ENCODE data around the gene FGF12.

Gene FGF12

DNA sequence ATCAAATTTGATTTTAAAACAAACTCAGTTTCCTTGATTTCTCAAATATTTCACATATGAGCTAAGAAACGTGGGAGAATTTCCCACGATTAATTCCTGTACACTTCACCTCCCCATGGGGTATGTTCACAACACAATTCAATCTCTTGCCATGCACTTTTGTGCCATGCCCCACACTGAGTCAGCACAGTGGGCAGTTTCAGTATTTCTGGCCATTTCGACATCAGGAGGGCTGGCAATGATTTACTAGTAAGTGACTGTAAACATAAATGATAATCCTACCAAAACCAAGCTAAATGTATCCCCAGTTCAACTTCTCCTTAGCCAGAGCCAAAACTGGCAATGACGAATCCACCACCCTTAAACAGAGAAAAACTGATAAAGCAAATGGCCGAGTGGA lies 293.6 kb downstream of the FGF12 start:
- H3K4me1 ChIP-seq (ENCODE audit: control insufficient read depth, insufficient read depth, low read length) = no peaks in the 10 kb centered on the region
- H3K9me3 ChIP-seq (ENCODE audit: control insufficient read depth, insufficient read depth, low read length) = no peaks in the 10 kb centered on the region
- no peaks in the 10 kb centered on the region for H3K27me3 ChIP-seq (ENCODE audit: control insufficient read depth, insufficient read depth, low read length)
- H3K4me3 ChIP-seq (ENCODE audit: low read depth, low read length) = no peak overlapping the region
- H3K36me3 ChIP-seq (ENCODE audit: control insufficient read depth, insufficient read depth, low read length) = no peaks in the 10 kb centered on the region
- no peak overlapping the region for H3K9ac ChIP-seq (ENCODE audit: low read depth, low read length)

- Histone ChIP-seq H3K4me1 (ENCODE audit: control insufficient read depth, insufficient read depth, low read length) (peaks cover 3% of the 10 kb centered on the region), H3K27me3 (ENCODE audit: control insufficient read depth, insufficient read depth, low read length) (peaks cover 14% of the 10 kb centered on the region), H3K36me3 (ENCODE audit: control insufficient read depth, insufficient read depth, low read length) (no peaks in the 10 kb centered on the region), H3K4me3 (ENCODE audit: low read depth, low read length) (no peak overlapping the region), H3K9me3 (ENCODE audit: control insufficient read depth, insufficient read depth, low read length) (no peaks in the 10 kb centered on the region), H3K9ac (ENCODE audit: low read depth, low read length) (no peak overlapping the region)
Measured at GRCh38 chr3:192422997-192423342, 304.4 kb downstream of the FGF12 start.

DNA sequence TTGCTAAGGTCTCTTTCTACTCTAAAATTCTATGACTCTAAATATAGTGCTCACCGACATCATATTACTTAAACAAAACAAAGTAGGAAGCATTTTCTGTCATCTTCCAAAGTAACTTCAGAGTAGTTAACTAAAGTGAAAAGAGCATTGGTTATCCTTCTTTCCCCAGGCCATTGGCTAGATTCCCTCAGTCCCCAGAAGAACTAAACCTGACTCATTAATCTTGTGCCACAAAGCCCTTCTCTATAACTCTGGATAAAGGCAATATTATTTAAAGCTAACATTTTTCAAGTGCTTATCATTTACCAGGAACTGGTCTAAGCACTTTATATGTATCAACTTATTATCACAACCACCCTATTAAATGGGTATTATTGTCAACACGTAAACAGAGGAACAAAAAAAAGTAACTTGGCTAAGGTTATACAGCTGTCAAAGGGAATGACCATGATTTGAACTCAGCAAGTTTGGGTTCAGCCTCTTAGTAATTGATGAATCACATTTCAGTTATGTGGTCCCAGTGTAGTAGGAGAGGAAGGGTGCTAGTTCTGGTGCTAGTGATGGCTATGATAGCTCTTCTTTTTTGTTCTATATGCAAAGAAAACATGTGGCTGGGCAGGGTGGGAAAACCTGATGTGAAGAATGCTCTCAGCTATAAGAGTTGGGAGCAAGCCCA lies 304.9 kb downstream of the FGF12 start:
- Histone ChIP-seq H3K27me3 (ENCODE audit: control insufficient read depth, insufficient read depth, low read length) (peaks cover 18% of the 10 kb centered on the region), H3K4me1 (ENCODE audit: control insufficient read depth, insufficient read depth, low read length) (peaks cover 8% of the 10 kb centered on the region), H3K9ac (ENCODE audit: low read depth, low read length) (no peak overlapping the region)

GRCh38 chr3:192419312-192419711 lies 308.0 kb downstream of the FGF12 start:
- Histone ChIP-seq H3K9me3 (ENCODE audit: control insufficient read depth, insufficient read depth, low read length) (no peaks in the 10 kb centered on the region), H3K27me3 (ENCODE audit: control insufficient read depth, insufficient read depth, low read length) (peaks cover 36% of the 10 kb centered on the region), H3K4me3 (ENCODE audit: low read depth, low read length) (no peak overlapping the region), H3K36me3 (ENCODE audit: control insufficient read depth, insufficient read depth, low read length) (no peaks in the 10 kb centered on the region), H3K4me1 (ENCODE audit: control insufficient read depth, insufficient read depth, low read length) (peaks cover 19% of the 10 kb centered on the region), H3K9ac (ENCODE audit: low read depth, low read length) (no peak overlapping the region)

More for the DNA sequence above, 304.9 kb downstream of the FGF12 start:
- Histone ChIP-seq H3K9me3 (ENCODE audit: control insufficient read depth, insufficient read depth, low read length) (no peaks in the 10 kb centered on the region), H3K36me3 (ENCODE audit: control insufficient read depth, insufficient read depth, low read length) (no peaks in the 10 kb centered on the region), H3K4me3 (ENCODE audit: low read depth, low read length) (no peak overlapping the region)

DNA sequence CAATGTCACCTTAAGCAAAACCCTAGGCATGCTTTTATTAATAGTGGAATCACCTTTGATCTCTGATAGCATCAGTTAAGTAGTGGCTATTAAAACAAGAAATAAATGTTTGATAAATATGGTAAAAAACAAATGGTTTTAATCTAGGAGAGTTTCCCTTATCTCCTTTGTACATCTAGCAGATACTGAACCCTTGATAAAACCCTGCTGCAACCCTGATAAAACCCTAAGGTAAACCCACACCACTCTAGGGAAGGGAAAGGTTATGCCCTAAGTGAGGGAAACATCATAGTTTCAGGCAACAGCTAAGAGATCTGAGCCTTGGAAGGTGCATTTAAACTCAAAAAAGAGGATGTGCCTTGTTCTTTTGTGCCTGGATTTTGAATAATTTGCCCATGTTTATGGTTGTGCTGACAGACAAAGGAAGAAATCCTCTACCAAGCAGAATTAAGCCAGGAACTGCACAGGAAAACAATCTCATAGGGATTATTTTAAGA lies 309.7 kb downstream of the FGF12 start:
- Histone ChIP-seq H3K4me1 (ENCODE audit: control insufficient read depth, insufficient read depth, low read length) (peaks cover 19% of the 10 kb centered on the region), H3K9me3 (ENCODE audit: control insufficient read depth, insufficient read depth, low read length) (no peaks in the 10 kb centered on the region)

DNA sequence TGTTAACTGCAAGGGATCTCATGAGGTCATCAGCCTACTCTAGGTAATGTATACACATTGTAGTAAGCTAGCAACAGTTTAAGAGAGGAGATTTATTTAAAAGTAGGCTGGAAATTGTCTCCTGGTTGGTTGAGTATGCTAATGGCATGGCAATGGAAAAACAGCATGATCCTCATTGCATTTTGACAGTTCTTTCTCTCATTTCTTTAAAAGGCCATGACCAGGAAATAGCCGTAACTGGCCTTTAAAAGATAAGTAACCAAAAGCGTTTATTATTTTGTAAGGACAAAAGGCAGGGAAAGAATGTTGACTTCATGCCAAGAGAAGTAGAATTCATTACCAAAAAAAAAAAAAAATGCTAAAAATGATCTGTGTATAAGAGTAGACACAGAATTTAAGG lies 310.3 kb downstream of the FGF12 start:
- Histone ChIP-seq H3K9me3 (ENCODE audit: control insufficient read depth, insufficient read depth, low read length) (no peaks in the 10 kb centered on the region), H3K4me1 (ENCODE audit: control insufficient read depth, insufficient read depth, low read length) (peaks cover 21% of the 10 kb centered on the region), H3K9ac (ENCODE audit: low read depth, low read length) (no peak overlapping the region), H3K36me3 (ENCODE audit: control insufficient read depth, insufficient read depth, low read length) (no peaks in the 10 kb centered on the region), H3K27me3 (ENCODE audit: control insufficient read depth, insufficient read depth, low read length) (peaks cover 59% of the 10 kb centered on the region), H3K4me3 (ENCODE audit: low read depth, low read length) (no peak overlapping the region)

More for the DNA sequence above, 309.7 kb downstream of the FGF12 start:
- Histone ChIP-seq H3K36me3 (ENCODE audit: control insufficient read depth, insufficient read depth, low read length) (no peaks in the 10 kb centered on the region), H3K27me3 (ENCODE audit: control insufficient read depth, insufficient read depth, low read length) (peaks cover 53% of the 10 kb centered on the region), H3K4me3 (ENCODE audit: low read depth, low read length) (no peak overlapping the region), H3K9ac (ENCODE audit: low read depth, low read length) (no peak overlapping the region)

DNA sequence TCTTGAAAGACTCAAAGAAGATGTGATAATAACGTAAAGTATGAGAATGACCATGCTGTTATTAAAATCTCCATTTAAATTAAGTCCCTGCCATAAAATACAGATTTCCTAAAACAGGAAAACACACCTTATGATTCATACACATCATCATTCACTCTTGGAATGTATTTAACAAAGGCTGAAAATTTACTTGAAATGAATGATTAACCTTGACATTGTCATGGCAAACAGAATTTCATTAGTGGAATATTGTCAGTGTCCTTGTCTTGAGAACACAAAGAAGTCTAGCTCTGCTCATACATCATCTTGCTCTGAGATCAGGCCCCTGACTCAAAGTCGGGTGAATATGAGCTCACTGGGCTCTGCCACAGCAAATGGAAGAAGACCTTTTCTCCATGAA lies 313.9 kb downstream of the FGF12 start:
- H3K9ac ChIP-seq (ENCODE audit: low read depth, low read length) = no peak overlapping the region
- no peak overlapping the region for H3K4me3 ChIP-seq (ENCODE audit: low read depth, low read length)
- H3K9me3 ChIP-seq (ENCODE audit: control insufficient read depth, insufficient read depth, low read length) = no peaks in the 10 kb centered on the region
- H3K36me3 ChIP-seq (ENCODE audit: control insufficient read depth, insufficient read depth, low read length) = no peaks in the 10 kb centered on the region
- peaks cover 71% of the 10 kb centered on the region for H3K27me3 ChIP-seq (ENCODE audit: control insufficient read depth, insufficient read depth, low read length)
- peaks cover 21% of the 10 kb centered on the region for H3K4me1 ChIP-seq (ENCODE audit: control insufficient read depth, insufficient read depth, low read length)

DNA sequence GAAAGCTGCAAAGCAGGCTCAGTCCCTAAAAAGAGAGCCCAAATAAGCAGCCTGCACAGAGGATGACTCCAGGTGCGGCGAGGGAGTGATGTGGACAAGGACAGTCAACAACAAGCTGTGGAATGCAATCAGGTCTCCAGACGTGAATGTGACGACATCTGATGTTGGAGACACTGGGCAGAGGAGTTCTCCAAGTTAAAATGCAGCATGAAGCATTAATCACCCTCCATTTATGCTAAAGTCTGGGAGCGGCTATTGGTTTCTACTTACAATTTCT lies 316.7 kb downstream of the FGF12 start:
- Histone ChIP-seq H3K9me3 (ENCODE audit: control insufficient read depth, insufficient read depth, low read length) (no peaks in the 10 kb centered on the region), H3K36me3 (ENCODE audit: control insufficient read depth, insufficient read depth, low read length) (no peaks in the 10 kb centered on the region), H3K27me3 (ENCODE audit: control insufficient read depth, insufficient read depth, low read length) (peaks cover 79% of the 10 kb centered on the region), H3K4me1 (ENCODE audit: control insufficient read depth, insufficient read depth, low read length) (peaks cover 6% of the 10 kb centered on the region), H3K9ac (ENCODE audit: low read depth, low read length) (no peak overlapping the region), H3K4me3 (ENCODE audit: low read depth, low read length) (peak overlapping the region; percentile 70)

- H3K27me3 ChIP-seq (ENCODE audit: control insufficient read depth, insufficient read depth, low read length) = peaks cover 83% of the 10 kb centered on the region
- peaks cover 2% of the 10 kb centered on the region for H3K4me1 ChIP-seq (ENCODE audit: control insufficient read depth, insufficient read depth, low read length)
- H3K9me3 ChIP-seq (ENCODE audit: control insufficient read depth, insufficient read depth, low read length) = no peaks in the 10 kb centered on the region
- H3K4me3 ChIP-seq (ENCODE audit: low read depth, low read length) = peak overlapping the region; percentile 70
- no peak overlapping the region for H3K9ac ChIP-seq (ENCODE audit: low read depth, low read length)
- no peaks in the 10 kb centered on the region for H3K36me3 ChIP-seq (ENCODE audit: control insufficient read depth, insufficient read depth, low read length)
Measured at GRCh38 chr3:192409838-192410683, 317.3 kb downstream of the FGF12 start.

GRCh38 chr3:192409201-192409837 lies 318.0 kb downstream of the FGF12 start:
- Histone ChIP-seq H3K36me3 (ENCODE audit: control insufficient read depth, insufficient read depth, low read length) (no peaks in the 10 kb centered on the region), H3K4me3 (ENCODE audit: low read depth, low read length) (peak overlapping the region; percentile 70), H3K9me3 (ENCODE audit: control insufficient read depth, insufficient read depth, low read length) (no peaks in the 10 kb centered on the region), H3K9ac (ENCODE audit: low read depth, low read length) (no peak overlapping the region), H3K4me1 (ENCODE audit: control insufficient read depth, insufficient read depth, low read length) (peaks cover 2% of the 10 kb centered on the region), H3K27me3 (ENCODE audit: control insufficient read depth, insufficient read depth, low read length) (peaks cover 81% of the 10 kb centered on the region)

DNA sequence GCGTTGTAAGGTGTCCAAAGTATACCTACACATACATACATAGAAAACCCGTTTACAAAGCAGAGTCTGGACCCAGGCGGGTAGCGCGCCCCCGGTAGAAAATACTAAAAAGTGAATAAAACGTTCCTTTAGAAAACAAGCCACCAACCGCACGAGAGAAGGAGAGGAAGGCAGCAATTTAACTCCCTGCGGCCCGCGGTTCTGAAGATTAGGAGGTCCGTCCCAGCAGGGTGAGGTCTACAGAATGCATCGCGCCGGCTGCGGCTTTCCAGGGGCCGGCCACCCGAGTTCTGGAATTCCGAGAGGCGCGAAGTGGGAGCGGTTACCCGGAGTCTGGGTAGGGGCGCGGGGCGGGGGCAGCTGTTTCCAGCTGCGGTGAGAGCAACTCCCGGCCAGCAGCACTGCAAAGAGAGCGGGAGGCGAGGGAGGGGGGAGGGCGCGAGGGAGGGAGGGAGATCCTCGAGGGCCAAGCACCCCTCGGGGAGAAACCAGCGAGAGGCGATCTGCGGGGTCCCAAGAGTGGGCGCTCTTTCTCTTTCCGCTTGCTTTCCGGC lies 318.6 kb downstream of the FGF12 start:
- H3K4me3 ChIP-seq (ENCODE audit: low read depth, low read length) = peak overlapping the region; percentile 70
- peak overlapping the region; percentile 19 for H3K9ac ChIP-seq (ENCODE audit: low read depth, low read length)

More for the DNA sequence above, 318.6 kb downstream of the FGF12 start:
- Histone ChIP-seq H3K27me3 (ENCODE audit: control insufficient read depth, insufficient read depth, low read length) (peaks cover 75% of the 10 kb centered on the region), H3K4me1 (ENCODE audit: control insufficient read depth, insufficient read depth, low read length) (peaks cover 2% of the 10 kb centered on the region), H3K9me3 (ENCODE audit: control insufficient read depth, insufficient read depth, low read length) (no peaks in the 10 kb centered on the region), H3K36me3 (ENCODE audit: control insufficient read depth, insufficient read depth, low read length) (no peaks in the 10 kb centered on the region)
